A549 (cell line): ENCODE data around the gene RNF26.

Source experiments
- BHLHE40 ChIP-seq: IDR thresholded peaks from 2 replicates; pipeline ENCODE4 v1.6.1; 2012; ENCODE audit warnings: low read depth, low read length, inconsistent platforms
- FOSL2 ChIP-seq, 2 experiments: fragments of 450-650 bp in 1 of 2; fragments of >200 bp in 1 of 2; sonication (Bioruptor Twin) in 1 of 2; formaldehyde crosslinking; IDR thresholded peaks; 2 replicates each; pipeline versions ENCODE4 v1.5.0 to v1.6.1; 2016 to 2020; ENCODE audit warnings: mild to moderate bottlenecking in 1 of 2, moderate library complexity in 1 of 2
- HDAC2 ChIP-seq: fragments of 200-600 bp; sonication (generic); IDR thresholded peaks from 2 replicates; pipeline ENCODE4 v1.6.1; 2016
- JUNB ChIP-seq: fragments of >200 bp; sonication (Bioruptor Twin); formaldehyde crosslinking; IDR thresholded peaks from 2 replicates; pipeline ENCODE4 v1.6.1; 2016
- PBX3 ChIP-seq: IDR thresholded peaks from 2 replicates; pipeline ENCODE4 v1.6.1; 2012
- TF ChIP-seq, protein P1 (sequence below): fragments of >200 bp; sonication (Bioruptor Twin); formaldehyde crosslinking; IDR thresholded peaks from 3 replicates; pipeline ENCODE4 v1.5.1; 2016

GRCh38 chr11:119336744-119337469, 2.6 kb downstream of the RNF26 start:
- TF ChIP-seq PBX3 (no peak), BHLHE40 (no peak), FOSL2 (IDR thresholded peaks at IDR 0.05) (no peak), FOSL2 (CRISPR knock-in tag; IDR thresholded peaks at IDR 0.05) (no peak), HDAC2 (no peak), JUNB (no peak)
- TF ChIP-seq, protein P1, sequence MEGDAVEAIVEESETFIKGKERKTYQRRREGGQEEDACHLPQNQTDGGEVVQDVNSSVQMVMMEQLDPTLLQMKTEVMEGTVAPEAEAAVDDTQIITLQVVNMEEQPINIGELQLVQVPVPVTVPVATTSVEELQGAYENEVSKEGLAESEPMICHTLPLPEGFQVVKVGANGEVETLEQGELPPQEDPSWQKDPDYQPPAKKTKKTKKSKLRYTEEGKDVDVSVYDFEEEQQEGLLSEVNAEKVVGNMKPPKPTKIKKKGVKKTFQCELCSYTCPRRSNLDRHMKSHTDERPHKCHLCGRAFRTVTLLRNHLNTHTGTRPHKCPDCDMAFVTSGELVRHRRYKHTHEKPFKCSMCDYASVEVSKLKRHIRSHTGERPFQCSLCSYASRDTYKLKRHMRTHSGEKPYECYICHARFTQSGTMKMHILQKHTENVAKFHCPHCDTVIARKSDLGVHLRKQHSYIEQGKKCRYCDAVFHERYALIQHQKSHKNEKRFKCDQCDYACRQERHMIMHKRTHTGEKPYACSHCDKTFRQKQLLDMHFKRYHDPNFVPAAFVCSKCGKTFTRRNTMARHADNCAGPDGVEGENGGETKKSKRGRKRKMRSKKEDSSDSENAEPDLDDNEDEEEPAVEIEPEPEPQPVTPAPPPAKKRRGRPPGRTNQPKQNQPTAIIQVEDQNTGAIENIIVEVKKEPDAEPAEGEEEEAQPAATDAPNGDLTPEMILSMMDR, result no peak
